ENCODE measurements around the gene ACSS2.

Gene ACSS2

GRCh38 chr20:34970846-34971560, 94.6 kb downstream of the ACSS2 start:
- Histone ChIP-seq H3K23ac (ENCODE audit: low read length) (no peak overlapping the region), H3K79me2 (ENCODE audit: control insufficient read depth, insufficient read depth, low read length, poor library complexity) (no peaks in the 10 kb centered on the region), H3K27ac (ENCODE audit: low read depth, low read length) (no peak overlapping the region), H3K4me1 (ENCODE audit: control insufficient read depth in 1 of 2, insufficient read depth in 2 of 2, low read length in 2 of 2) (no peaks in the 10 kb centered on the region), H4K8ac (ENCODE audit: low read depth, low read length) (no peak overlapping the region), H4K12ac (ENCODE audit: low read depth, low read length) (no peak overlapping the region), H2BK120ac (ENCODE audit: insufficient read depth, low read length, poor library complexity) (no peak overlapping the region), H3K4me2 (ENCODE audit: low read length) (no peak overlapping the region), H3K36me3 (ENCODE audit: control insufficient read depth in 1 of 2, insufficient read depth in 2 of 2, low read length in 2 of 2) (no peaks in the 10 kb centered on the region), H3K14ac (ENCODE audit: low read length) (no peak overlapping the region), H2AFZ (ENCODE audit: insufficient read depth, low read length, poor library complexity) (no peak overlapping the region), H2BK12ac (ENCODE audit: low read length) (no peak overlapping the region), H3K4me3 (ENCODE audit: low read depth, low read length) (no peak overlapping the region), H2BK5ac (ENCODE audit: low read depth, low read length, poor library complexity) (no peak overlapping the region), H3K9ac (ENCODE audit: low read length) (no peak overlapping the region), H3K79me1 (ENCODE audit: low read length) (no peaks in the 10 kb centered on the region), H3K18ac (ENCODE audit: low read length) (no peak overlapping the region), H4K91ac (ENCODE audit: low read depth, low read length) (no peak overlapping the region), H3K27me3 (ENCODE audit: insufficient read depth, low read length) (no peaks in the 10 kb centered on the region), H3K9me3 (ENCODE audit: insufficient read depth, low read depth, low read length) (no peaks in the 10 kb centered on the region), H2AK5ac (ENCODE audit: low read length) (no peak overlapping the region), H3K4ac (ENCODE audit: low read depth, low read length) (no peak overlapping the region)
- WGBS (ENCODE audit: extremely low coverage, insufficient coverage, insufficient read length): no CpG with 5 or more reads among the region's 9 CpGs
- DNase-seq: no peak

DNA sequence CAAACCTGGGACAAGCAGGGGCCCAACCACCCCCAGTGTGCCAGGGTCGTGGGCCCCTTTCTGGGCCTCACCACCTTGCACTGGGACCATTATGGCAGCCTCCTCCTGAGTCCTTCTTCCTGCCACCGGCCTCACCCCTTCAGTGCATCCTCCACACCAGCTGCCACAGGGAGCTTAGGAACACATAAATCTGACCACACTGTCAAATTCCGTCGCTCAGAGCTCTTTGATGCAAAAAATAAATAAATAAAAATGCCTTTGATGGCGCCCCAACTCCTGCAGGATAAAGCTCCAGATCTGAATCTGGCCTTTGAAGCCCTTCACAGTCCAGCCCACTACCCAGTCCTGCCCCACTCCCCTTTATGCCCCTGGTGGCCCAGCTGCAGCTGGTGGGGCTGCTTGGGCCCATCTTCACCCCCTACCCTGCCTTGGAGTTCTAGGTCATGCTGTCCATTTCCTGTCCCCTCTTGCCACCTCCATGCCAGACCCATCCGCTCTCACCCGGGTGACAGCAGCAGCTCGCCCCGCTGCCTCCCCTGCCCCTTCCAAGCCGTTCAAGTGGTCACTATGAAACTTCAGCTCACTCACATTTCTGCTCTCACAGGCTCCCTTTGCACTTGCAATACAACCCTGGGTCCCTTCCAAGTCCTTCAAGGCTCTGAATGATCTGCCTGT, 95.3 kb downstream of the ACSS2 start:
- no peak overlapping the region for H3K4me2 ChIP-seq (ENCODE audit: low read length)
- H3K27ac ChIP-seq (ENCODE audit: low read depth, low read length): no peak overlapping the region
- H3K23ac ChIP-seq (ENCODE audit: low read length): no peak overlapping the region
- H2BK5ac ChIP-seq (ENCODE audit: low read depth, low read length, poor library complexity): no peak overlapping the region
- no peaks in the 10 kb centered on the region for H3K4me1 ChIP-seq (ENCODE audit: control insufficient read depth in 1 of 2, insufficient read depth in 2 of 2, low read length in 2 of 2)
- H3K4ac ChIP-seq (ENCODE audit: low read depth, low read length): no peak overlapping the region
- H2BK120ac ChIP-seq (ENCODE audit: insufficient read depth, low read length, poor library complexity): no peak overlapping the region
- no CpG with 5 or more reads among the region's 10 CpGs for WGBS (ENCODE audit: extremely low coverage, insufficient coverage, insufficient read length)
- H3K79me2 ChIP-seq (ENCODE audit: control insufficient read depth, insufficient read depth, low read length, poor library complexity): no peaks in the 10 kb centered on the region
- no peak overlapping the region for H2AK5ac ChIP-seq (ENCODE audit: low read length)
- no peak overlapping the region for H2BK12ac ChIP-seq (ENCODE audit: low read length)
- no peak overlapping the region for H4K12ac ChIP-seq (ENCODE audit: low read depth, low read length)
- H3K14ac ChIP-seq (ENCODE audit: low read length): no peak overlapping the region
- H4K91ac ChIP-seq (ENCODE audit: low read depth, low read length): no peak overlapping the region
- H3K36me3 ChIP-seq (ENCODE audit: control insufficient read depth in 1 of 2, insufficient read depth in 2 of 2, low read length in 2 of 2): no peaks in the 10 kb centered on the region
- H3K4me3 ChIP-seq (ENCODE audit: low read depth, low read length): no peak overlapping the region
- H3K27me3 ChIP-seq (ENCODE audit: insufficient read depth, low read length): no peaks in the 10 kb centered on the region
- H3K9ac ChIP-seq (ENCODE audit: low read length): no peak overlapping the region
- H3K79me1 ChIP-seq (ENCODE audit: low read length): no peaks in the 10 kb centered on the region
- H3K9me3 ChIP-seq (ENCODE audit: insufficient read depth, low read depth, low read length): no peaks in the 10 kb centered on the region
- no peak overlapping the region for H3K18ac ChIP-seq (ENCODE audit: low read length)
- H4K8ac ChIP-seq (ENCODE audit: low read depth, low read length): no peak overlapping the region
- no peak for DNase-seq
- H2AFZ ChIP-seq (ENCODE audit: insufficient read depth, low read length, poor library complexity): no peak overlapping the region

DNA sequence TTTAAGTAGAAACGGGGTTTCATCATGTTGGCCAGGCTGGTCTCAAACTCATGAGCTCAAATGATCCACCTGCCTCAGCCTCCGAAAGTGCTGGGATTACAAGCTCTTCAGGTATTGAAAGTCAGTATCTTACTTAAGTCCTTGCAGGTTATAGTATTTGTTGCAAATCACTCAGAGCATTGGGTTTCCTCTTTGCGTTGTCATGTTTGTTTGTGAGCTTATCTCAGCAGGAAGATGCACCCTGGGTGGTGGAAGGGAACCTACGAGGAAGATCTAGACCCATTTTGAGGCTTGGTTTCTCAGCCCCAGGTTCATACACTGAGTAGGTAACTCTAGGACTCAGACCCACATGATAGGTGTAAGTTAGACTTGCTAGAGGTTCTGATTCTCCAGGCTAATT, 97.8 kb downstream of the ACSS2 start:
- no peak overlapping the region for H2AFZ ChIP-seq (ENCODE audit: insufficient read depth, low read length, poor library complexity)
- H4K8ac ChIP-seq (ENCODE audit: low read depth, low read length): no peak overlapping the region
- WGBS (ENCODE audit: extremely low coverage, insufficient coverage, insufficient read length): no CpG with 5 or more reads among the region's 4 CpGs
- H3K4me3 ChIP-seq (ENCODE audit: low read depth, low read length): no peak overlapping the region
- no peak overlapping the region for H2AK5ac ChIP-seq (ENCODE audit: low read length)
- H3K79me1 ChIP-seq (ENCODE audit: low read length): no peaks in the 10 kb centered on the region
- no peak overlapping the region for H3K27ac ChIP-seq (ENCODE audit: low read depth, low read length)
- H3K9me3 ChIP-seq (ENCODE audit: insufficient read depth, low read depth, low read length): no peaks in the 10 kb centered on the region
- H2BK120ac ChIP-seq (ENCODE audit: insufficient read depth, low read length, poor library complexity): no peak overlapping the region
- no peak overlapping the region for H2BK12ac ChIP-seq (ENCODE audit: low read length)
- no peak overlapping the region for H3K18ac ChIP-seq (ENCODE audit: low read length)
- H3K14ac ChIP-seq (ENCODE audit: low read length): no peak overlapping the region
- no peak overlapping the region for H4K12ac ChIP-seq (ENCODE audit: low read depth, low read length)
- H3K4me2 ChIP-seq (ENCODE audit: low read length): no peak overlapping the region
- H2BK5ac ChIP-seq (ENCODE audit: low read depth, low read length, poor library complexity): no peak overlapping the region
- H3K36me3 ChIP-seq (ENCODE audit: control insufficient read depth in 1 of 2, insufficient read depth in 2 of 2, low read length in 2 of 2): no peaks in the 10 kb centered on the region
- no peak overlapping the region for H3K4ac ChIP-seq (ENCODE audit: low read depth, low read length)
- H3K79me2 ChIP-seq (ENCODE audit: control insufficient read depth, insufficient read depth, low read length, poor library complexity): no peaks in the 10 kb centered on the region
- H3K23ac ChIP-seq (ENCODE audit: low read length): no peak overlapping the region
- DNase-seq: no peak
- H3K9ac ChIP-seq (ENCODE audit: low read length): no peak overlapping the region
- H3K27me3 ChIP-seq (ENCODE audit: insufficient read depth, low read length): no peaks in the 10 kb centered on the region
- H3K4me1 ChIP-seq (ENCODE audit: control insufficient read depth in 1 of 2, insufficient read depth in 2 of 2, low read length in 2 of 2): peaks cover 0 to 2% of the 10 kb centered on the region in 2 experiments
- H4K91ac ChIP-seq (ENCODE audit: low read depth, low read length): no peak overlapping the region

GRCh38 chr20:34976286-34976685, 99.9 kb downstream of the ACSS2 start:
- Histone ChIP-seq H3K27ac (ENCODE audit: low read depth, low read length) (no peak overlapping the region), H2AFZ (ENCODE audit: insufficient read depth, low read length, poor library complexity) (no peak overlapping the region), H3K79me1 (ENCODE audit: low read length) (no peaks in the 10 kb centered on the region), H4K91ac (ENCODE audit: low read depth, low read length) (no peak overlapping the region), H3K23ac (ENCODE audit: low read length) (no peak overlapping the region), H3K27me3 (ENCODE audit: insufficient read depth, low read length) (no peaks in the 10 kb centered on the region), H3K18ac (ENCODE audit: low read length) (no peak overlapping the region), H3K9me3 (ENCODE audit: insufficient read depth, low read depth, low read length) (peaks cover 4% of the 10 kb centered on the region), H2BK5ac (ENCODE audit: low read depth, low read length, poor library complexity) (no peak overlapping the region), H3K4me1 (ENCODE audit: control insufficient read depth in 1 of 2, insufficient read depth in 2 of 2, low read length in 2 of 2) (peaks cover 0 to 2% of the 10 kb centered on the region in 2 experiments), H3K9ac (ENCODE audit: low read length) (no peak overlapping the region), H4K8ac (ENCODE audit: low read depth, low read length) (no peak overlapping the region), H2BK12ac (ENCODE audit: low read length) (no peak overlapping the region), H3K4ac (ENCODE audit: low read depth, low read length) (no peak overlapping the region), H3K14ac (ENCODE audit: low read length) (no peak overlapping the region), H3K4me2 (ENCODE audit: low read length) (no peak overlapping the region), H2BK120ac (ENCODE audit: insufficient read depth, low read length, poor library complexity) (no peak overlapping the region), H3K79me2 (ENCODE audit: control insufficient read depth, insufficient read depth, low read length, poor library complexity) (no peaks in the 10 kb centered on the region), H2AK5ac (ENCODE audit: low read length) (no peak overlapping the region), H4K12ac (ENCODE audit: low read depth, low read length) (no peak overlapping the region), H3K4me3 (ENCODE audit: low read depth, low read length) (no peak overlapping the region), H3K36me3 (ENCODE audit: control insufficient read depth in 1 of 2, insufficient read depth in 2 of 2, low read length in 2 of 2) (no peaks in the 10 kb centered on the region)
- DNase-seq: no peak
- no CpG with 5 or more reads among the region's 12 CpGs for WGBS (ENCODE audit: extremely low coverage, insufficient coverage, insufficient read length)
